ENCODE data around the gene RPL11.
A peak's percentile ranks its signal among the peaks of the same experiment; 100 is the strongest.
"Not testable (repeated sequence)": the region's sequence is repeated elsewhere in the genome, so short reads cannot be mapped to it uniquely, and the experiment has no call there.

The RPL11 gene

DNA sequence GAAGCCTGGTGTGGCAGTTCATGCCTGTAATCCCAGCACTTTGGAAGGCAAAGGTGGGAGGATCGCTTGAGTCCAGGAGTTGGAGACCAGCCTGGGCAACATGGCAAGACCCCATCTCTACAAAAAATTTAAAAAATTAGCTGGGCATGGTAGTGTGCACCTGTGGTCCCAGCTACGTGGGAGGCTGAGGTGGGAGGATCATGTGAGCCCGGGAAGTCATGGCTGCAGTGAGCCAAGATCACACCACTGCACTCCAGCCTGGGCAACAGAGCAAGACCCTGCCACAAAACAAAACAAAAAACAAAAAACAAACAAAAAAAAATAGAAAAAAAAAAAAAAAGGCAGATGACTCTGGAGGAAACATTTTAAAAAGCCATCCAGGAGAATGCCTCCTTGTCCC, 3.9 kb upstream of the RPL11 start:
- not testable (repeated sequence) for DNase-seq

DNA sequence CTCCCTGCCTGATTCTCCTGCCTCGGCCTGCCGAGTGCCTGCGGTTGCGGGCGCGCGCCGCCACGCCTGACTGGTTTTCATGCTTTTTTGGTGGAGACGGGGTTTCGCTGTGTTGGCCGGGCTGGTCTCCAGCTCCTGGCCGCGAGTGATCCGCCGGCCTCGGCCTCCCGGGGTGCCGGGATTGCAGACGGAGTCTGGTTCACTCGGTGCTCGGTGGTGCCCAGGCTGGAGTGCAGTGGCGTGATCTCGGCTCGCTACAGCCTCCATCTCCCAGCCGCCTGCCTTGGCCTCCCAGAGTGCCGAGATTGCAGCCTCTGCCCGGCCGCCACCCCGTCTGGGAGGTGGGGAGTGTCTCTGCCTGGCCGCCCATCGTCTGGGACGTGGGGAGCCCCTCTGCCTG, 3.3 kb upstream of the RPL11 start:
- not testable (repeated sequence) for DNase-seq

DNA sequence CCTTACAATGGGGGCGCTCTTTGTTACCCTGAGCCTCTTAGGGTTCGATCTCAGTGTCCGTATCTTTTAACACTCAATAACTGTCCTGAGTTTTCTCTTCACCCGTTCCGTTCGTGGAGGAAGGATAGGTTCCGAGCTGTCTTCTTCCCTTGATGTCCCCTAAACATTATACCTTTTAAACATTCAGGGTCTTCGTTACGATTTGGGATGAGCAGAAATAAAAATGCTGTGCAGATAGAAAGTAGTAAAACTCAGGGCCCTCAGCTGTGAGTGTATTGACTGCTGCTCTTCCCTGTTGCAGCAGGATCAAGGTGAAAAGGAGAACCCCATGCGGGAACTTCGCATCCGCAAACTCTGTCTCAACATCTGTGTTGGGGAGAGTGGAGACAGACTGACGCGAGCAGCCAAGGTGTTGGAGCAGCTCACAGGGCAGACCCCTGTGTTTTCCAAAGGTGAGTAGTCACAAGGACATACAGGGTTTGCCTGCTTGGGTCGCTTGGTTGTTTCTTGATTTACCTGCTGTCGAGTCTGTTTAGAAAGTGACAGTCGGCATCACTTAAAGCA, 784 bp downstream of the RPL11 start:
- DNase-seq, result no peak

DNA sequence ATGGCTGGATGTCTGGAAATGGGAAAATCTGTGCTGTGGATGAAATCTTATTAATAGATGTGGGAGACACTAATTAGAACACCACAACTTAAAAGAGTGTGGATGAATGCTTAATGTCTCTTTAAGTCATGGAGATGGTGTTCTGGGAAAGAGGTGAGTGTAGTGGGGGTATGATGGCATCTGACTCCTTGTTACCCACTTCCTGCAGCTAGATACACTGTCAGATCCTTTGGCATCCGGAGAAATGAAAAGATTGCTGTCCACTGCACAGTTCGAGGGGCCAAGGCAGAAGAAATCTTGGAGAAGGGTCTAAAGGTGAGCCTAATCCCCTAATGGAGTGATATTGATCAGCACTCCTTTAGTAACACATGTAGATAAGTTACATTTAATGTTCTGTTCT, 2.0 kb downstream of the RPL11 start:
- DNase-seq, result no peak

DNA sequence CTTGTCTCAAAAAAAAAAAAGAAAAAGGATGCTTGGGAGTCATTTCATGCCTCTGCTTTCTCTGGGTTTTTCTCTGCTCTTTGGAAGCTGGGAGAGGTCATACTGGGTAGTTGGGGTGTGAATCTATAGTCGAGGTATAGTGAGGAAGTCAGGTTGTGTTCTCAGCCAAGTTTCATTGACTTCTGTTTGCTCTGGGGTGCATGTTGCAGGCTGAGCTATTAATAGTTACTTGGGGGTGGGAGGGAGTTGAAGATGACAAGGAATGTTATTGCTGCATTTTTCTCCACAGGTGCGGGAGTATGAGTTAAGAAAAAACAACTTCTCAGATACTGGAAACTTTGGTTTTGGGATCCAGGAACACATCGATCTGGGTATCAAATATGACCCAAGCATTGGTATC, 2.8 kb downstream of the RPL11 start:
- no peak for DNase-seq

DNA sequence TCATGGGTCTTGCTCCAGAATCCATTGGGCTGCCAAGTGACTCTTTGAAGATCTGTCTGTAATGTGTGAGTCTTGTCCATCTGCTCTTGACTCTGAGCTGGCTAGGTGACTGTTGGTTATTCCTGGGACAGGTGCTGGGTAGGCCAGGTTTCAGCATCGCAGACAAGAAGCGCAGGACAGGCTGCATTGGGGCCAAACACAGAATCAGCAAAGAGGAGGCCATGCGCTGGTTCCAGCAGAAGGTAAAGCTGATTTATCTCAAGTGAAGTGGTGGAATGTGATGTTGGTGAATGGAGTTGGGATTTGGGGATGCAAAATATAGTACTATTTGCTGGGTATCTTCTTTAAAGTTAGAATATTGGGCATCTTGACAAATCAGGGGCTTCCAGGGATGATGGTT, 4.1 kb downstream of the RPL11 start:
- no peak for DNase-seq

DNA sequence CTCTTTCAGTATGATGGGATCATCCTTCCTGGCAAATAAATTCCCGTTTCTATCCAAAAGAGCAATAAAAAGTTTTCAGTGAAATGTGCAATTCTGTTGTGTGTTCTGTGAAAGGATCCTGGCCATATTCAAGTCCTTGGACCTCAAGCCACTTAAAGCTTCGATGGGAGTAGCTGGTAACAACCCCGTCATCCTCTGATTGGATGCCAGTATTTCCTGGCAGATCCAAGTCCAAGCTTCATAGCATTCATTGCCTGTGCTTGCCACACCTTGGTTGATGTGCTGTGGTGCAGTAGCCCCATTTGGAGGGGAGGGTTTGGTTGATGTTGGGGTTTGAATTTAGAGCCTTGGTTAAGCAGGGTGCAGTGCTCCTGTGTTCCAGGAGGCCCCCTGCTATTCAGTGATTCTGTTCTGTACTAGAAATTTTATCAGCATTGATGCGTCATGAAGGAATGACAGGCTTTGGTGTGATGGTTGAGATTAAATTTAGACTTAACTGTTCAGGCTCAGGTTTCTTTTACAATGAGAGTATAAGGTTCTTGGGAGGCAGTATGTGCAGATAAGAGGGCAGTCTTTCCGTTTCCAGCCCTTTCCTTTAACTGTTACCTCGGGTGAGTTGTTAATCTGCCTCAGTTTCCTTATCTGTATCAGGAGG, 4.9 kb downstream of the RPL11 start:
- DNase-seq, result no peak

DNA sequence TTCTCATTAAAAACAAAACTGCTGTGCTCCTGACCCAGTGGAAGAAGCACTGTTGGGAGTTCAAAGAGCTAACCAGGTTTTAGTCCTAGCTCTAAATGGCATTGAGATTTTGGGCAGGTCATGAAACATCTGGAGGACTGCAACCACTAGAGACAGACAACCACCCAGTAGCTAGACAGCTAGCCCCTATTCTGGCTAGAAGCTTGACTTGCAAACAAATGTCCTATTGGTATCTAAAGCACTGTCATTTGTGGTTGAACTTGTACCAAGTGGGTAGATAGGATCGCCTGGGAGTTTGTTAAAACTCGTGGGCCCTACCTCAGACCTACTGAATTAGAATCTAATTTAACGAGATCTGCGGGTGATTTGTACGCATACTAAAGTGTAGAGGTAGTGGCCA, 6.9 kb downstream of the RPL11 start:
- no peak for DNase-seq

DNA sequence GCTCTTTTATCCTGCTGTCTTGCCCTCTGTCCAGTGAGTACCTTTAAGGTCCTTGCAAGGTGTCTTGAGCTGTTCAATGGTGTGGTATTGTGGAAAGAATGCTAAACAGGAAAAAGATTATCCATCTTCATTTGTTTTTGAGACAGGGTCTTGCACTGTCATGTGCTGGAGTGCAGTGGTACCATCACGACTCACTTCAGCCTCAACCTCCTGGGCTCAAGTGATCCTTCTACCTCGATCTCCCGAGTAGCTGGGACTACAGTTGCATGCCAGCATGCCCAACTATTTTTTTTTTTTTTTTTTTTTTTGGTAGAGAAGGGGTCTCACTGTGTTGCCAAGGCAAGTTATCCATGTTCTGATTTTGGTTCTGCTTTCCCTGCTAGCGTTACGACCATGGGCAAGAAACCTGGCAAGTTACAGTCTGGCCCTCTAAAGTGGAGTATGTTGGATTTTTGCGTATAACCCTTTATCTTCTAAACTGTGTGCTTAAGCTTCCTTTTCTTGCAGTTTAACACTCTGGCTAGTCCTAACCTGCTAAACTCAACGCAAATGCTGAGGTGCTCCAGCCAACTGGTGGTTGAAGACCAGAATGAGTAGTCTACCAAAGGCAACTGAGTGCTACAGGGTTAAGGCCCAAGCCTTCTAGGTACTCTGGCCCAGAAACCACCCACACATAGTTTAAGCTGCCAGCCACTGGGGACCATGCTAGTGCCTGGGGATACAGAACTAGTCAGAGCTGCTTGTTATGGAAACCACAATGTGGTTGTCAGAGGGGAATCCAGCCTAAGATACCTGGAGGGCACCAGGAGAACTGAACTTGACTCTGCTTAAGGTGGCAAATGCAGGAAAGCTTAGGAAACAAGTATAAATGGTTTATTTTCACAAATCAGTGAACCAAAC, 7.9 kb downstream of the RPL11 start:
- no peak for DNase-seq

DNA sequence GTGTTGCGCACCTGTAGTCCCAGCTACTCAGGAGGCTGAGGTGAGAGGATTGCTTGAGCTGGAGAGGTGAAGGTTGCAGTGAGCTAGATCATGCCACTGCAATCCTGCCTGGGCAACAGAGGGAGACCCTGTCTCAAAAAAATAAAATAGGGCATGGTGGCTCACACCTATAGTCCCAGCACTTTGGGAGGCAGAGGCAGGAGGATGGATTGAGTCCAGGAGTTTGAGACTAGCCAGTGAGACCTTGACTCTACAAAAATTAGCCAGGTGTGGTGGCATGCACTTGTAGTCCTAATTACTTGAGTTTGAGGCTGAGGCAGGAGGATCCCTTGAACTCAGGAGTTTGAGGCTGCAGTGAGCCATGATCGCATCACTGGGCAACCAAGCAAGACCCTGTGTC, 9.7 kb downstream of the RPL11 start:
- DNase-seq, result no peak

DNA sequence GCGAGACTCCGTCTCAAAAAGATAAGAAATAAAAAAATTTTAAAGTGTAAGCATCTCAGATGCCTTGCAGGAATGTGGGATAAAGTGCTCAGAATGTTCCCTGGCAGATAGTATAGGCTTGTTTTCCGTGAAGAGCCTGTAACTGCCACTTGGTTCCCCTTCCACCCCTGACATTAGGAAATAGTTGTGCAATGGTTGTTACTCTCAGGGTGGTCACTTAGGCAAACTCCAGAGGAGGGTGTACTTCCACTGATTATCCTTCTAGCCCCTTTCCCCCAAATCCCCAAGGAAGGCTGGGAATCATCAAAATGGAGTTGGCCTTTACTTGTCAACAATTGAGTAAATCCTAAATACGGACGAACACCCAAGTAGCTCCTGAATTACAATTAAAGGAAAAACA, 10.4 kb downstream of the RPL11 start:
- no peak for DNase-seq

DNA sequence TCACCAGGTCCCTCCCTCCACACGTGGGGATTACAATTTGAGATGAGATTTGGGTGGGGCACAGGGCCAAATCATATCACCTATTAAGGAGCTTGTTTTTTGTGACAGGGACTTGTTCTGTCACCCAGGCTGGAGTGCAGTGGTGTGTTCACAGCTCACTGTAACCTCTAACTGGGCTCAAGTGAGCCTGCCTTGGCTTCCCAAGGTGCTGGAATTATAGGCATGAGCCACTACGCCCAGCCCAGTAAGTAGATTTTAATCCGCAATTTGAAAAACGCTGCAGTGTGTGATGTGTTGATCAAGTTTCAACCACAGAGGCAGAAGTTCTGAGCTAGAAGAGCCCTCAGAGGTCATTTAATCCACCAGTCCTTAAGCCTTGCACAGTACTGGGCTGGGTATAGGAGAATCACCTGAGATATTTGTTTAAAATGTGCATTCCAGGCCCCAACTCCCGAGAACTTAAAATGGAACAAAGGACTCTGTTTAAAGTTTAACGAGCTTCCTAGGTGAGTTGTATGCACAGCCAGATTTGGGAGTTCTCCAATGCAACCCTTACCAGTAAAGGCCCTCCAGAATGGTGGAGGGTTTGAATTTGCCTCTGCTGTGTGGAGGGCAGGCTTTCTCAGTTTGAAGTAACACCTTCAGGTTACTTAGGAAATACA, 13.4 kb downstream of the RPL11 start:
- DNase-seq, result no peak

DNA sequence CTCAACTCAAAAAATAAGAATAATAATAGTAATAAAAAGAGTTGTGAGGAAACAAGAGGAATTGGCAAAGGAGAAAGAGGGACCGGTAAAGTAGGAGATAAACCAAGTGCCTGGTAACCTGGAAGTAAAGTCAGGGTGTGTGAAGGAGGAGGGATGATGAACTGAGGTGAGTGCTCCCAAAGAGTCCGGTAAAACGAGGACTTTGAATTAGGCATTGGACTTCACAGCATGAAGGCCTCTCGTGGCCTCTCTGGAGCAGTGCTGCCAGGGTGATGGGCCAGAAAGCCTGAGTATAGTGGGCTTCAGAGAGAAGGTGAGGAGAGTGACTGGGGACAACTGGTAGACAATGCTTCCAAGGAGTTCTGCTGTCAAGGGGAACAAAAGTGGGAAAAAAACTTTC, 17.6 kb downstream of the RPL11 start:
- DNase-seq, result no peak

DNA sequence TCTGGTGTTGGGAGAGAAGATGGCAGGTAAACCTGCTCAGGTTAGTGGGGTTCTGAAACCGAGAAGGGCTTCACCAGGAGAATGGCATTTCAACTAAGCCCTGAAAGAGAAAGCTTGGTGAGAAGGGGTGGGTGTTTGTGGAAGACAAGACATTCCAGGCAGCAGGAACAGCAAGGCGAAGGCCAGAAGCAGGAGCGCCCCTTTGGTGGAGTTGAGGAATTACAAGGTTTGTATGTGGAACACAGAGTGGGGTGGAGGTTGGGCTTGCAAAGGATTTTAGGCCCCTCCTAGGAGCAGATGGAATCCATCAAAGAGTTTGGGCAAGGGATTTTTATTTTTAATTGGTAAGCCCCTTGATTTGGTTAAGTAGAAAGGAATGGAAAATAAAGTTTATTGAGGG, 26.9 kb downstream of the RPL11 start:
- DNase-seq, result peak; percentile 30

DNA sequence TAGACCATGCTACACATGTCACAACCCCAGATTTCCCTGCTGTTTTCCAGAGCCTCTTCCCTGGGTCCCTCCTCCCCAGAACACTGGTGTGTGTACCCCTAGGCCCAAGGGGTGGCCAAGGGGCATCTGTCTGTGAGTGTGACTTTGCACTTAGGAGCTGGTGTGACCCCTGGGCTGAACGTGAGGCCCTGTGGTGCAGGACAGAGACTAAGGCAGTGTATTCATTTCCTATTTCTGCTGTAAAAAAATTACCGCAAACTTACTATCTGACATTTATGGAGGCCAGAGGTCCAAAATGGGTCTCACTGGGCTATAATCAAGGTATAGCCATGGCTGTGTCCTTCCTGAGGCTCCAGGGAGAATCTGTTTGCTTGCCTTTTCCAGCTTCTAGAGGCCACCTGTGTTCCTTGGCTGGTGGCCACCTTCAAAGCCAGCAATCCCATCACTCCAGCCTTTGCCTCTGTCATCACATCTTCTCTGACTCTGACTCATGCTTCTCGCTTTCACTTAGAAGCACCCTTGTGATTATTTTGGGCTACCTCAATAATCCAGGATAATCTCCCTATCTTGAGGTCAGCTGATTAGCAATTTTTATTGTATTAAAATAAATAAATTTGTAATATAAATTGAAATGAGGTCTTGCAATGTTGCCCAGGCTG, 27.7 kb downstream of the RPL11 start:
- no peak for DNase-seq

DNA sequence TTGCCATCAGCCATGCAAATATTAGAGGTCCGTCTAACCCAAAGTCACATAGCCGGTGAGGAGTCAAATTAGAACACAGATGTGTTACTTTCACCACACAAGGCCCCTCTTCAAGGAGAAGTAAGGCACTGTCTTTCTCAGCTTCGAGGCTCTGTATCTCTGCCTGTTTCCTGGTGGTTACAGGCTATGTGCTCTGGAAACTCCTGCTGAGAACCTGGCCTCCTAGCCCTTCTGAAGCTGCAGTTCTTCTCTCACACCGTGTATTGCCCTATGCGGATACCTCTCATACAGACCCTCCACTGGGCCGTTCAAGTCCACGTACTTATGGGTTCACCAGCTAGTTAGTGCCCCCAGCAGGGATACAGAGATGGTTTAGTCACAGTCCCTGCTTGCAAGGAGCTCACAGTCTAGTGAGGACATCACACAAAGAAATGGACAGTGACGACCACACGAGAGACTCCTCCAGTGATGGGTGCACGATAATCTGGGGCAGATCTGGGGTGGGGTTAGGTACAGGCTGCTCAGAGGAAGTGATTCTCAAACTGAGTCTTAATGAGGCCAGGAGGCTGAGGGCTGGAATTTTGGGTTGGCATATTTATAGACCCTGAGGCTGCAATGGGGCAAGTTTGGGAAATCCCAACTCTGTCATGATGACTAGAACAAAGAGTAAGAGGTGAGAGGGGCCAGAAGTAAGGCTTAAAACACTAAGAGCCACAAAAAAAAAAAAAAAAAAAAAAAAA, 28.8 kb downstream of the RPL11 start:
- DNase-seq, result no peak

DNA sequence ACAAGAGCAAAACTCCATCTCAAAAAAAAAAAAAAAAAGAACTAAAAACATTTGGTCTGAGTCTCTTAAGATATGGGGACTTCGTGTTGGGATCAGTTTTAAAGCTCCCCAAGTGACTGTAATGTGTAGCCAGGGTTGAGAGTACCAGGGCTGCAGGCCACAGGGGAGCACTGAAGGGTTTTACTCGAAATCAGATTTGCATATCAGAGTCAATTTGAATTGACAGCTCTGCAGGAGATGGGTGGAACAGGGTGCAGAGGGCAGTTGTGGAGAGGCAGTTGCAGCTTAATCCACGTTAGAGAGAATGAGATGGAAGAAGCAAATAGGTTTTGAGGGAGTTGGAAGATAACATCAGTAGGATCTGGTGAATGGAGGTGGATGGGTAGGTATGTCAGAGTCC, 31.0 kb downstream of the RPL11 start:
- no peak for DNase-seq

DNA sequence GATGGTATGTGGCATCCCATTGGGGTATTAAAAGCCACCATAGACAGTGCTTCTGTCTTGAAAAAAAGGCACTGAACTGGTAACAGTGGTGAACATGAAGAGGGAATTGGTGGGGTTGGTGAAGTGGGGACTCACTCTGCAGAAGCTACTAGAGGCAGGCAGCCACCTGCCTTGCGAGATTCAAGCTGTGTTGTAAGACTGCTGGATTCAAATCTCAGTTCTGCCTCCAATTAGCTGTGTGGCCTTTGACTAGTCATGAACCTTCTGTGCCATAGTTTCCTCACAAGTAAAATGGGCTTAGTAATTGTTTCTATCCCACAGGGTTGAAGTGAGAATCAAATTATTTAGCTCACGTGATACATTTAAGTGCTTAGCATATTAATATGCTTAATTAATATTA, 35.1 kb downstream of the RPL11 start:
- no peak for DNase-seq

DNA sequence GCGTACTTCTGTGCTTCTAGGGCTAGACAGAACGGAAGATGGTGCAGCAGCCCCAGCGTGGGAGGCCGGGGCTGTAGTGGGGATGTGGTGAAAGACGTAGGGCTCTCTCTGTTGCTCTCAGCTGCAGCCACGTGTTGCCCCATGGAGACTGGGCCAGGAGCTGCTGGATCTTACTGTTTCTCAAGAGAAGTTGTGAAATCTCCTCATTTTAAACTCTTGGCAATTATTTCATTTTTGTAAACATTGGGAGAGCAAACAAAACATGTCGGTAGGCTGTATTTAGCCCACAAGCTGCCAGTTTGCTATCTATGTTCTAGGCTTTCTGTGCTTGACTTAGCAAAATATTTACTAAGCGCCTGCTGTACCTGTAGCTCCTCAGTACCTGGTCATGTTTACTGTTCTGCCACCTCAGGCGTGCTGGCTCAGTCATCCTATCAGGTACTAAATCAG, 35.8 kb downstream of the RPL11 start:
- DNase-seq, result no peak

DNA sequence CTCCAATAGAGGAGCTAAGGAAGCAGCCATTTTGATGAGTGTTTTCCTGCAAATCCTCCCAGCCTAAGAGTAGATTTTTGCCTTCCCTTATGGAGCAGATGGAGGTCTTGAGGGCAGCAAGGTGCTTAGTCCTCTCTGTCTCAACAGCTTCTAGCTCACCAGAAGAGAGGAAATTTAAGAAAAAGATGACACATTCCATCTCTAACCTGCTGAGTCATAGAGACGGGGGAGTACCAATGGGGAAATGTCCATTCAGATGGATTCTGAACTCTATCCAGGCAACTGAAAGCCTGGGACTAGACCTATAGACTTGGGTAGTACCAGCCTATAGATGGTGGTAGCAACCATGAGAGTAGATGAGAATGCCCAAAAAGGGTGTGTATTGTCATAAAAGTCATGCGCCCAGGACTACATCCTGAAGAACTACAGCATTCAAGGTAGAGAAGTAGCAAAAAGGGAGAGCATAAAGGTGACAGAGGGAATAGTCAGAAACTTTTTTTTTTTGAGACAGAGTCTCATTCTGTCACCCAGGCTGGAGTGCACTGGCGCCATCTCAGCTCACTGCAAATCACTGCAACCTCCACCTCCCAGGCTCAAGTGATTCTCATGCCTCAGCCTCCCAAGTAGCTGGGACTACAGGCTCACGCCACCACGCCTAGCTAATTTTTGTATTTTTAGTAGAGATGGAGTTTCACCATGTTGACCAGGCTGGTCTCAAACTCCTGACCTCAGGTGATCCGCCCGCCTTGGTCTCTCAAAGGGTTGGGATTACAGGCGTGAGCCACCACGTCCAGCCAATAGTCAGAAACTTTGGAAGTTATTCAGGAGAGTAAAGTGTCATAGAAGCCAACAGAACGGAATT, 41.0 kb downstream of the RPL11 start:
- DNase-seq, result no peak

DNA sequence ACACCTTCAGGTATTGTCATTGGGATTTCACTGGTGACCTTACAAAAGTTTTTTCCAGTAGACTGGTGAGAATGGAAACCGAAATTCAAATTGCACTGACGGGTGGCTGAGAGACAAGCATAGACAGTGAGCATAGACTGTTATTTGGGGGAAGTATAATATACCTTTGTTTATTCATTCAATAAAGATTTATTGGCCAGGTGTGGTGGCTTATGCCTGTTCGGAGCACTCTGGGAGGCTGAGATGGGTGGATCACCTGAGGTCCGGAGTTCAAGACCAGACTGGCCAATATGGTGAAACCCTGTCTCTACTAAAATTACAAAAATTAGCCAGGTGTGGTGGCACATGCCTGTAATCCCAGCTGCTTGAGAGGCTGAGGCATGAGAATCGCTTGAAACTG, 41.7 kb downstream of the RPL11 start:
- not testable (repeated sequence) for DNase-seq

Data from NCI-H510A (cell line).